HEK293 (cell line): ENCODE data around the gene ASCC3.

ENCODE experiments used
- CTCF ChIA-PET: fragments of 350-600 bp; formaldehyde crosslinking; extraction: SDS; loops from one replicate; lab custom pipeline; 2021; ENCODE audit warnings: antibody characterized with exemption; lab: Yijun Ruan, JAX
- POLR2A ChIA-PET: fragments of 300-600 bp; formaldehyde crosslinking; extraction: SDS; loops from one replicate; lab custom pipeline; 2020; ENCODE audit warnings: antibody characterized with exemption, inconsistent platforms; lab: Yijun Ruan, JAX
- H3K27ac ChIP-seq: fragments of 200-500 bp; sonication (Bioruptor generic); 2 replicates; pipeline ENCODE4 v1.5.1; 2014; ENCODE audit warnings: low read depth, low read length, control low read depth, inconsistent platforms; ENCODE audit errors: extremely low read depth
- H3K36me3 ChIP-seq, 2 experiments: fragments of 200-500 bp in 1 of 2; sonication (Bioruptor generic) in 1 of 2; 1 replicate in 1 of 2; 2 replicates in 1 of 2; pipeline ENCODE4 v1.5.1; 2014 to 2017; ENCODE audit warnings: inconsistent platforms in 2 of 2, low read length in 2 of 2; ENCODE audit not compliant: control insufficient read depth in 2 of 2, insufficient read depth in 1 of 2
- H3K4me1 ChIP-seq: fragments of 200-500 bp; sonication (Bioruptor generic); 2 replicates; pipeline ENCODE4 v1.5.1; 2014; ENCODE audit warnings: mild to moderate bottlenecking, low read length, inconsistent platforms; ENCODE audit not compliant: control insufficient read depth, insufficient read depth
- H3K4me3 ChIP-seq: 2 replicates; pipeline ENCODE4 v1.5.1; 2011; ENCODE audit warnings: low read depth, mild to moderate bottlenecking, control low read depth, low read length, moderate library complexity
- H3K9me3 ChIP-seq: fragments of 200-500 bp; sonication (Bioruptor generic); 2 replicates; pipeline ENCODE4 v1.5.1; 2014; ENCODE audit warnings: low read depth, low read length, inconsistent platforms; ENCODE audit not compliant: control insufficient read depth, insufficient read depth
- KLF7 ChIP-seq: fragments of 450-650 bp; formaldehyde crosslinking; IDR thresholded peaks from 2 replicates; pipeline ENCODE4 v1.5.1; 2016; ENCODE audit warnings: missing biosample characterization, missing genetic modification characterization, borderline replicate concordance
- ZNF148 ChIP-seq: fragments of 450-650 bp; formaldehyde crosslinking; IDR thresholded peaks from 2 replicates; pipeline ENCODE4 v1.5.0; 2017; ENCODE audit warnings: missing biosample characterization, missing genetic modification characterization, borderline replicate concordance
- ZNF18 ChIP-seq: fragments of 450-650 bp; formaldehyde crosslinking; IDR thresholded peaks from 2 replicates; pipeline ENCODE4 v1.5.1; 2016; ENCODE audit warnings: missing biosample characterization, missing genetic modification characterization
- ZNF184 ChIP-seq: fragments of 450-650 bp; IDR thresholded peaks from 2 replicates; pipeline ENCODE4 v1.5.1; 2018; ENCODE audit warnings: missing biosample characterization, mild to moderate bottlenecking, missing genetic modification characterization
- ZNF211 ChIP-seq: fragments of 450-650 bp; formaldehyde crosslinking; IDR thresholded peaks from 2 replicates; pipeline ENCODE4 v1.5.1; 2016; ENCODE audit warnings: low read depth, missing biosample characterization, missing genetic modification characterization
- ZNF292 ChIP-seq: fragments of 450-650 bp; formaldehyde crosslinking; IDR thresholded peaks from 2 replicates; pipeline ENCODE4 v1.5.1; 2016; ENCODE audit warnings: low read depth, missing biosample characterization, missing genetic modification characterization, borderline replicate concordance
- ZNF837 ChIP-seq: fragments of 450-650 bp; formaldehyde crosslinking; IDR thresholded peaks from 2 replicates; pipeline ENCODE4 v1.5.1; 2016; ENCODE audit warnings: missing biosample characterization, missing genetic modification characterization
- ZSCAN18 ChIP-seq: fragments of 450-650 bp; formaldehyde crosslinking; IDR thresholded peaks from 2 replicates; pipeline ENCODE4 v1.5.1; 2016; ENCODE audit warnings: missing biosample characterization, missing genetic modification characterization
- TF ChIP-seq, protein P1 (sequence below): fragments of 450-650 bp; formaldehyde crosslinking; IDR thresholded peaks from 2 replicates; pipeline ENCODE4 v1.5.1; 2016; ENCODE audit warnings: missing biosample characterization, missing genetic modification characterization, low read depth
- TF ChIP-seq, protein P2 (sequence below): fragments of 450-650 bp; formaldehyde crosslinking; IDR thresholded peaks from 2 replicates; pipeline ENCODE4 v1.5.1; 2016; ENCODE audit warnings: missing biosample characterization, missing genetic modification characterization
- TF ChIP-seq, protein P3 (sequence below): fragments of 450-650 bp; formaldehyde crosslinking; IDR thresholded peaks from 2 replicates; pipeline ENCODE4 v1.5.1; 2017; ENCODE audit warnings: missing biosample characterization, missing genetic modification characterization

ASCC3 gene

DNA sequence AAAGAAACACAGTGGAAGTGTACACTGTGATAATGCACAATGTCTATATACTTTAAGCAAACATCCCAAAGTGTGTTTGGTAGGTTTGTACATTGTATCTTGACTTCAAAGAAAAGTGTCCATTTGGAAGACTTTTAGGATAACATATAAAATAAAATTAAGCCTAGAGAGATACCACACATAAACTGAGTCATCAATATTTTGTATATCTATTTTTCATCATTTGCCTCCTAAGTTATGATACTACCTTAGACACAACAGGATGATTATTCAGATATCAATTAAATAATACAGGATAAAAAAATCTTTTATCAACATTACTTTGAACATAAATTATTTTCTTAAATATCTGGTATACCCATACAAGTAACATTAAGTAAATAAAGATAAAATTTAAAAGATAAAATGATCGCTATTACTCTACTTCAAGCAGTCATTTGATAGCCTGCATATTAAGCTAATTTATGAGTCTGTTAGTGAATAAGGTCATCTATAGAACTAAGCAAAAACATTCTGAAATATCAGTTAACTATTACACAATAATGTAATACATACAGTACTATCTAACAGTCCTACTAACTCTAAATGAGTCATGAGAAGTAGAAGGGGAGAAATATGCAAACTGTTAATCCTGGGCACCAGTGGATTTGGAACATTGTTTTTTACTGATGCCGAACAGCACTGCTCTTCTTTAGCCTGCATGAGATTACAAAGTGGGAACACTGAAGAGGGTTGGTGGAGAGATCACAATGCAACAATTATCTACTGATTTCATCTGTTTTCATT lies 258.0 kb downstream of the ASCC3 start:
- CTCF ChIA-PET, result no interaction called here
- peaks cover 0 to 54% of the 10 kb centered on the region in 2 experiments; a peak in 1 of 3 replicates for H3K36me3 ChIP-seq
- H3K27ac ChIP-seq, result no peak overlapping the region
- H3K4me3 ChIP-seq, result no peak overlapping the region
- POLR2A ChIA-PET, result no interaction called here
- H3K9me3 ChIP-seq, result no peaks in the 10 kb centered on the region
- TF ChIP-seq, protein P1, sequence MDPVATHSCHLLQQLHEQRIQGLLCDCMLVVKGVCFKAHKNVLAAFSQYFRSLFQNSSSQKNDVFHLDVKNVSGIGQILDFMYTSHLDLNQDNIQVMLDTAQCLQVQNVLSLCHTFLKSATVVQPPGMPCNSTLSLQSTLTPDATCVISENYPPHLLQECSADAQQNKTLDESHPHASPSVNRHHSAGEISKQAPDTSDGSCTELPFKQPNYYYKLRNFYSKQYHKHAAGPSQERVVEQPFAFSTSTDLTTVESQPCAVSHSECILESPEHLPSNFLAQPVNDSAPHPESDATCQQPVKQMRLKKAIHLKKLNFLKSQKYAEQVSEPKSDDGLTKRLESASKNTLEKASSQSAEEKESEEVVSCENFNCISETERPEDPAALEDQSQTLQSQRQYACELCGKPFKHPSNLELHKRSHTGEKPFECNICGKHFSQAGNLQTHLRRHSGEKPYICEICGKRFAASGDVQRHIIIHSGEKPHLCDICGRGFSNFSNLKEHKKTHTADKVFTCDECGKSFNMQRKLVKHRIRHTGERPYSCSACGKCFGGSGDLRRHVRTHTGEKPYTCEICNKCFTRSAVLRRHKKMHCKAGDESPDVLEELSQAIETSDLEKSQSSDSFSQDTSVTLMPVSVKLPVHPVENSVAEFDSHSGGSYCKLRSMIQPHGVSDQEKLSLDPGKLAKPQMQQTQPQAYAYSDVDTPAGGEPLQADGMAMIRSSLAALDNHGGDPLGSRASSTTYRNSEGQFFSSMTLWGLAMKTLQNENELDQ (tag by site-specific recombination), result no peak
- no peak for TF ChIP-seq ZNF211 (tag by site-specific recombination)
- no peak for TF ChIP-seq ZNF148 (tag by site-specific recombination)
- no peak for TF ChIP-seq ZNF292 (tag by site-specific recombination)
- TF ChIP-seq, protein P2, sequence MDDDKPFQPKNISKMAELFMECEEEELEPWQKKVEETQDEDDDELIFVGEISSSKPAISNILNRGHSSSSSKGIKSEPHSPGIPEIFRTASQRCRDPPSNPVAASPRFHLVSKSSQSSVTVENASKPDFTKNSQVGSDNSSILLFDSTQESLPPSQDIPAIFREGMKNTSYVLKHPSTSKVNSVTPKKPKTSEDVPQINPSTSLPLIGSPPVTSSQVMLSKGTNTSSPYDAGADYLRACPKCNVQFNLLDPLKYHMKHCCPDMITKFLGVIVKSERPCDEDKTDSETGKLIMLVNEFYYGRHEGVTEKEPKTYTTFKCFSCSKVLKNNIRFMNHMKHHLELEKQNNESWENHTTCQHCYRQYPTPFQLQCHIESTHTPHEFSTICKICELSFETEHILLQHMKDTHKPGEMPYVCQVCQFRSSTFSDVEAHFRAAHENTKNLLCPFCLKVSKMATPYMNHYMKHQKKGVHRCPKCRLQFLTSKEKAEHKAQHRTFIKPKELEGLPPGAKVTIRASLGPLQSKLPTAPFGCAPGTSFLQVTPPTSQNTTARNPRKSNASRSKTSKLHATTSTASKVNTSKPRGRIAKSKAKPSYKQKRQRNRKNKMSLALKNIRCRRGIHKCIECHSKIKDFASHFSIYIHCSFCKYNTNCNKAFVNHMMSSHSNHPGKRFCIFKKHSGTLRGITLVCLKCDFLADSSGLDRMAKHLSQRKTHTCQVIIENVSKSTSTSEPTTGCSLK (tag by site-specific recombination), result no peak
- no peak for TF ChIP-seq ZNF18 (tag by site-specific recombination)
- no peak for TF ChIP-seq ZSCAN18
- no peak for TF ChIP-seq ZNF837 (tag by site-specific recombination)
- TF ChIP-seq ZNF184 (tag by site-specific recombination), result no peak
- TF ChIP-seq KLF7 (tag by site-specific recombination), result no peak
- TF ChIP-seq, protein P3, sequence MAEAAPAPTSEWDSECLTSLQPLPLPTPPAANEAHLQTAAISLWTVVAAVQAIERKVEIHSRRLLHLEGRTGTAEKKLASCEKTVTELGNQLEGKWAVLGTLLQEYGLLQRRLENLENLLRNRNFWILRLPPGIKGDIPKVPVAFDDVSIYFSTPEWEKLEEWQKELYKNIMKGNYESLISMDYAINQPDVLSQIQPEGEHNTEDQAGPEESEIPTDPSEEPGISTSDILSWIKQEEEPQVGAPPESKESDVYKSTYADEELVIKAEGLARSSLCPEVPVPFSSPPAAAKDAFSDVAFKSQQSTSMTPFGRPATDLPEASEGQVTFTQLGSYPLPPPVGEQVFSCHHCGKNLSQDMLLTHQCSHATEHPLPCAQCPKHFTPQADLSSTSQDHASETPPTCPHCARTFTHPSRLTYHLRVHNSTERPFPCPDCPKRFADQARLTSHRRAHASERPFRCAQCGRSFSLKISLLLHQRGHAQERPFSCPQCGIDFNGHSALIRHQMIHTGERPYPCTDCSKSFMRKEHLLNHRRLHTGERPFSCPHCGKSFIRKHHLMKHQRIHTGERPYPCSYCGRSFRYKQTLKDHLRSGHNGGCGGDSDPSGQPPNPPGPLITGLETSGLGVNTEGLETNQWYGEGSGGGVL (tag by site-specific recombination), result no peak
- H3K4me1 ChIP-seq, result no peaks in the 10 kb centered on the region
